NCI-H446 treated with DMSO at 0.1 percent for 48 hours (cell line): ENCODE results near the gene PROK1.

Experiments
- DNase-seq: peaks from one replicate; lab custom pipeline; 2025; lab: John Stamatoyannopoulos, UW

PROK1 gene

GRCh38 chr1:110465038-110465813 lies 14.3 kb downstream of the PROK1 start:
- DNase-seq = no peak

GRCh38 chr1:110465814-110466380 lies 14.9 kb downstream of the PROK1 start:
- DNase-seq = no peak

- DNase-seq = no peak
Measured at GRCh38 chr1:110466646-110467280, 15.8 kb downstream of the PROK1 start.

- DNase-seq = no peak
Measured at GRCh38 chr1:110471131-110471530, 20.2 kb downstream of the PROK1 start.

GRCh38 chr1:110472546-110472945 lies 21.6 kb downstream of the PROK1 start:
- no peak for DNase-seq

GRCh38 chr1:110474444-110474843 lies 23.5 kb downstream of the PROK1 start:
- no peak for DNase-seq

GRCh38 chr1:110475362-110476027 lies 24.5 kb downstream of the PROK1 start:
- DNase-seq = no peak

- no peak for DNase-seq
Measured at GRCh38 chr1:110476028-110476765, 25.2 kb downstream of the PROK1 start.

GRCh38 chr1:110477041-110477440 lies 26.1 kb downstream of the PROK1 start:
- DNase-seq = no peak

- DNase-seq = no peak
Measured at GRCh38 chr1:110477445-110477957, 26.6 kb downstream of the PROK1 start.

- DNase-seq = no peak
Measured at GRCh38 chr1:110477967-110478640, 27.2 kb downstream of the PROK1 start.

- DNase-seq = no peak
Measured at GRCh38 chr1:110478886-110479285, 27.9 kb downstream of the PROK1 start.

- DNase-seq = no peak
Measured at GRCh38 chr1:110480356-110481096, 29.6 kb downstream of the PROK1 start.

GRCh38 chr1:110481968-110482623 lies 31.1 kb downstream of the PROK1 start:
- DNase-seq = no peak

GRCh38 chr1:110482662-110483307 lies 31.8 kb downstream of the PROK1 start:
- DNase-seq = no peak

- no peak for DNase-seq
Measured at GRCh38 chr1:110483308-110483685, 32.3 kb downstream of the PROK1 start.

- DNase-seq = no peak
Measured at GRCh38 chr1:110484801-110485200, 33.9 kb downstream of the PROK1 start.

GRCh38 chr1:110485725-110486124 lies 34.8 kb downstream of the PROK1 start:
- no peak for DNase-seq

- DNase-seq = no peak
Measured at GRCh38 chr1:110487726-110488125, 36.8 kb downstream of the PROK1 start.

GRCh38 chr1:110488161-110488560 lies 37.2 kb downstream of the PROK1 start:
- no peak for DNase-seq
